Adrenal gland (tissue), 12 donors: ENCODE results near the gene SNAI3. TPM values are rescaled to one million over a fixed set of nuclear protein-coding genes. Genes with fewer than 3 reads are reported as not detected.
A peak's percentile ranks its signal among the peaks of the same experiment; 100 is the strongest.

ENCODE experiments used
- DNase-seq, 7 donors: peaks; one replicate each; pipeline ENCODE4 v3.0.0-alpha.2; 2019 to 2020
- H3K27ac ChIP-seq, 5 donors: fragments of 200-600 bp; sonication (generic) in 4 of 5; 1 replicate in 3 of 5; 2 replicates in 2 of 5; pipeline versions ENCODE4 v1.5.1 to v1.8.0; 2016 to 2020; ENCODE audit warnings: mild to moderate bottlenecking in 1 of 5
- H3K27me3 ChIP-seq: fragments of 200-600 bp; 2 replicates; pipeline ENCODE4 v1.8.0; 2021
- H3K36me3 ChIP-seq, 2 donors: fragments of 200-600 bp; replicated peaks in 1 of 2; 1 replicate in 1 of 2; 2 replicates in 1 of 2; pipeline versions ENCODE4 v1.5.1 to v1.8.0; 2018 to 2022
- H3K4me1 ChIP-seq, 2 donors: fragments of 200-600 bp; replicated peaks in 1 of 2; 1 replicate in 1 of 2; 2 replicates in 1 of 2; pipeline versions ENCODE4 v1.5.1 to v1.8.0; 2018 to 2021
- H3K4me3 ChIP-seq, 4 donors: fragments of 200-600 bp; sonication (generic) in 3 of 4; one replicate each; pipeline ENCODE4 v1.5.1; 2016 to 2018
- H3K9me3 ChIP-seq, 3 donors: fragments of 200-600 bp; sonication (generic) in 1 of 3; replicated peaks in 1 of 3; 1 replicate in 2 of 3; 2 replicates in 1 of 3; pipeline versions ENCODE4 v1.5.1 to v1.8.0; 2016 to 2021
- CTCF ChIP-seq, 6 experiments: fragments of 450-650 bp in 4 of 6; fragments of 200-600 bp in 2 of 6; sonication (generic) in 1 of 6; IDR thresholded peaks; 1 replicate in 5 of 6; 2 replicates in 1 of 6; pipeline versions ENCODE4 v1.5.1 to v1.8.0; 2016 to 2021; ENCODE audit warnings: antibody characterized with exemption in 6 of 6, mild to moderate bottlenecking in 2 of 6, moderate library complexity in 1 of 6
- POLR2A ChIP-seq, 2 donors: fragments of 450-650 bp; IDR thresholded peaks; one replicate each; pipeline ENCODE4 v1.6.1; 2017; ENCODE audit warnings: antibody characterized with exemption in 2 of 2, mild to moderate bottlenecking in 2 of 2, moderate library complexity in 1 of 2
- WGBS, 4 donors: extraction: QIAGEN DNeasy Blood & Tissue Kit in 2 of 4; methylation state at CpG; one replicate each; pipeline versions ENCODE4 v1.1.5 to v1.1.7; 2013 to 2017; 5-methylcytosine and 5-hydroxymethylcytosine counted together
- intact Hi-C, 2 donors: fragments of 100-400 bp; cut with DNase I; formaldehyde crosslinking; loops; one replicate each; pipeline versions ENCODE4 v1.14.1 to v1.15.0; 2022 to 2023
- polyA plus RNA-seq, 3 donors: library from polyadenylated mRNA; stranded (reverse); fragments of 200-250 nt in 2 of 3; fragments of 350-450 nt in 1 of 3; fragmentation: Illumina TruSeq in 1 of 3; extraction: RNeasy Lipid Tissue Mini Kit (QIAGEN cat#74804) in 1 of 3; gene quantifications; one replicate each; pipeline ENCODE4 v1.2.3, GENCODE V29; 2013 to 2014
- total RNA-seq, 9 donors: library from RNA; depleted of rRNA in 4 of 9; stranded (reverse); fragments of >200 nt in 4 of 9; fragments of 120-200 nt in 1 of 9; fragmentation: NEBNext Ultra II Directional in 1 of 9; extraction: Animal tissue kit (Norgen Biotek cat#: 25700) in 1 of 9; gene quantifications; one replicate each; pipeline versions ENCODE4 v1.1.0 to v1.2.4, GENCODE V29; 2013 to 2023
- donor health status: healthy with polysubstance abuse.
- donor health status: Bipolar disorder and iron deficiency.
- donor health status: DM: yes; HTN: yes; CAD: no.
- donor health status: DM: no; HTN: no; CAD: no.
- donor health status: DM: no; HTN: no; CAD: no.
- donor health status: DM: yes; HTN: yes; CAD: no.

Gene SNAI3
- total and polyA plus RNA-seq, 12 donors, result 0.06 to 2.1 (median 0.51) TPM; not detected in 2

DNA sequence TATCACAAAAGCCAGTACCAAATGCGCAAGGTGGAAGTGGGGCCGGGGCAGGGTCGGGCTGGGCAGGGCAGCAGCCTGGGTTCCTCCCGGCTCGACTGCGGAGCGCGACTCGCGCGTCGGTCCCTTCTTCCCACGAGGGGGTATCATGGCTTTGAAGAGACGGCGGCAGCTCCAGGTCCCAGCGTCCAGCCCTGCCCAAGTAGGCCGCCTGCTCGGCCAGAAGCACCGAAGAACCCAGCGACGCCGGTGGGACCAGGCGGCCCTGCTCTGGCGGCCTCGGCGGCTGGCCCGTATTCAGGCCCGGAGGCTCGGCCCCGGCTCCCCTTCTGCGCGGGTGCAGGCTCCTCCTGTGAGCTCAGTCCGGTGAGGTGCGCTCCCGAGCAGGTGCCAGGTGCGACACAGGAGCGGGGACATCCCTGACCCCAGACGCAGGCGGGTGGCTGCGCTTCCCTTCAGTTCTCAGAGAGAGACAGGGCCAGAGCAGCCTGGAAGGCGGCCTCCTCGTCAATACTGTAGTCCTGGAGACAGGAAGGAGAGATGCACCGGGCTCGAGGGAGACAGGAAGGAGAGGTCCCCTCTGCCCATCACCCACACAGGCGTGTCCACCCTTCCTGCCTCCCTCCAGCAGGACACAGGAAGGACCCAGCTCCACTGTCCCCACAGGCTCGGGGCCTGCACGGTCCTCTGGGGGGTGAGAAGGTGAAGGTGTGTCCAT, 11.0 kb upstream of the SNAI3 start:
- H3K4me3 ChIP-seq, result no peak overlapping the region
- intact Hi-C loops, result no loop called here
- TF ChIP-seq CTCF (IDR thresholded peaks at IDR 0.05) (no peak), POLR2A (IDR thresholded peaks at IDR 0.05) (no peak)
- DNase-seq, result peak in 2 of 7 donors; percentile 59 to 64
- peak overlapping the region in 1 of 5 donors; percentile 69 for H3K27ac ChIP-seq
- 84 to 92% (median 87%) methylated on average over 20 to 47 of the region's 47 CpGs for WGBS, 4 donors
- peaks cover 16 to 20% of the 10 kb centered on the region in 2 donors for H3K4me1 ChIP-seq
- H3K27me3 ChIP-seq, result peaks cover 4% of the 10 kb centered on the region
- peaks cover 0 to 40% of the 10 kb centered on the region in 2 donors for H3K36me3 ChIP-seq
- no peaks in the 10 kb centered on the region for H3K9me3 ChIP-seq

- TF ChIP-seq POLR2A (IDR thresholded peaks at IDR 0.05) (no peak), CTCF (IDR thresholded peaks at IDR 0.05) (no peak)
- peaks cover 0 to 40% of the 10 kb centered on the region in 2 donors for H3K36me3 ChIP-seq
- WGBS, 4 donors, result 49 to 64% (median 59%) methylated on average over 12 to 14 of the region's 14 CpGs
These were observed 10.1 kb upstream of the SNAI3 start for GRCh38 chr16:88696441-88696840.

GRCh38 chr16:88695753-88696152, 9.4 kb upstream of the SNAI3 start:
- intact Hi-C loops, result no loop called here
- H3K4me3 ChIP-seq, result no peak overlapping the region
- H3K4me1 ChIP-seq, result peaks cover 8% of the 10 kb centered on the region in 2 donors
- no peak overlapping the region for H3K27ac ChIP-seq
- TF ChIP-seq POLR2A (IDR thresholded peaks at IDR 0.05) (no peak), CTCF (IDR thresholded peaks at IDR 0.05) (no peak)
- no peak for DNase-seq
- H3K36me3 ChIP-seq, result peaks cover 0 to 40% of the 10 kb centered on the region in 2 donors
- H3K9me3 ChIP-seq, result no peaks in the 10 kb centered on the region
- 56 to 83% (median 76%) methylated on average over 4 to 7 of the region's 7 CpGs for WGBS, 4 donors
- peaks cover 6% of the 10 kb centered on the region for H3K27me3 ChIP-seq

More at GRCh38 chr16:88696441-88696840, 10.1 kb upstream of the SNAI3 start:
- Histone ChIP-seq H3K27me3 (peaks cover 6% of the 10 kb centered on the region), H3K4me3 (no peak overlapping the region), H3K4me1 (peaks cover 15% of the 10 kb centered on the region in 2 donors), H3K27ac (no peak overlapping the region), H3K9me3 (no peaks in the 10 kb centered on the region)
- DNase-seq, result no peak
- intact Hi-C loops, result no loop called here

- no peak for TF ChIP-seq POLR2A (IDR thresholded peaks at IDR 0.05)
- no peak for TF ChIP-seq CTCF (IDR thresholded peaks at IDR 0.05)
These were observed 8.9 kb upstream of the SNAI3 start for GRCh38 chr16:88695218-88695617.

More at GRCh38 chr16:88695218-88695617, 8.9 kb upstream of the SNAI3 start:
- Histone ChIP-seq H3K4me1 (peaks cover 2 to 5% of the 10 kb centered on the region in 2 donors), H3K4me3 (no peak overlapping the region), H3K27ac (no peak overlapping the region), H3K36me3 (peaks cover 0 to 39% of the 10 kb centered on the region in 2 donors), H3K27me3 (peaks cover 6% of the 10 kb centered on the region), H3K9me3 (no peaks in the 10 kb centered on the region)
- intact Hi-C loops, result no loop called here
- no peak for DNase-seq
- WGBS, 4 donors, result 54 to 64% (median 59%) methylated on average over 6 to 15 of the region's 15 CpGs
